RWPE2 (cell line): ENCODE results near the gene PRR36.
"Not testable (repeated sequence)": the region's sequence is repeated elsewhere in the genome, so short reads cannot be mapped to it uniquely, and the experiment has no call there.

ENCODE experiments used
- ATAC-seq: fragments of 200-7000 bp; cut with Tn5 transposase; 3 replicates; pipeline ENCODE4 v1.9.1; 2021; ENCODE audit warnings: low read depth
- DNase-seq: peaks from one replicate; pipeline ENCODE4 v3.0.0-alpha.2; 2020; ENCODE audit warnings: low spot score
- H3K27ac ChIP-seq: fragments of 450-650 bp; 2 replicates; pipeline ENCODE4 v1.5.1; 2017; ENCODE audit warnings: mild to moderate bottlenecking; ENCODE audit not compliant: poor library complexity, severe bottlenecking
- H3K27me3 ChIP-seq: fragments of 250-450 bp; sonication (Bioruptor Pico); 2 replicates; pipeline ENCODE4 v1.5.1; 2021; ENCODE audit warnings: mild to moderate bottlenecking, moderate library complexity; ENCODE audit not compliant: insufficient read depth, poor library complexity, severe bottlenecking
- H3K36me3 ChIP-seq: fragments of 250-450 bp; sonication (Bioruptor Pico); 2 replicates; pipeline ENCODE4 v1.5.1; 2020; ENCODE audit warnings: low read depth, mild to moderate bottlenecking, moderate library complexity
- H3K4me1 ChIP-seq: fragments of 250-450 bp; sonication (Bioruptor Pico); 2 replicates; pipeline ENCODE4 v1.5.1; 2021; ENCODE audit warnings: mild to moderate bottlenecking, moderate library complexity; ENCODE audit not compliant: insufficient read depth, poor library complexity, severe bottlenecking
- H3K4me3 ChIP-seq: fragments of 250-450 bp; sonication (Bioruptor Pico); 2 replicates; pipeline ENCODE4 v1.5.1; 2021; ENCODE audit warnings: mild to moderate bottlenecking, moderate library complexity; ENCODE audit not compliant: severe bottlenecking
- H3K9me3 ChIP-seq: fragments of 250-450 bp; sonication (Bioruptor Pico); 2 replicates; pipeline ENCODE4 v1.5.1; 2021; ENCODE audit warnings: mild to moderate bottlenecking, moderate library complexity; ENCODE audit not compliant: severe bottlenecking
- TF ChIP-seq, protein P1 (sequence below): fragments of 450-650 bp; IDR thresholded peaks from one replicate; pipeline ENCODE4 v1.5.1; 2017; ENCODE audit warnings: mild to moderate bottlenecking, moderate library complexity; ENCODE audit not compliant: poor library complexity, severe bottlenecking

Gene PRR36

DNA sequence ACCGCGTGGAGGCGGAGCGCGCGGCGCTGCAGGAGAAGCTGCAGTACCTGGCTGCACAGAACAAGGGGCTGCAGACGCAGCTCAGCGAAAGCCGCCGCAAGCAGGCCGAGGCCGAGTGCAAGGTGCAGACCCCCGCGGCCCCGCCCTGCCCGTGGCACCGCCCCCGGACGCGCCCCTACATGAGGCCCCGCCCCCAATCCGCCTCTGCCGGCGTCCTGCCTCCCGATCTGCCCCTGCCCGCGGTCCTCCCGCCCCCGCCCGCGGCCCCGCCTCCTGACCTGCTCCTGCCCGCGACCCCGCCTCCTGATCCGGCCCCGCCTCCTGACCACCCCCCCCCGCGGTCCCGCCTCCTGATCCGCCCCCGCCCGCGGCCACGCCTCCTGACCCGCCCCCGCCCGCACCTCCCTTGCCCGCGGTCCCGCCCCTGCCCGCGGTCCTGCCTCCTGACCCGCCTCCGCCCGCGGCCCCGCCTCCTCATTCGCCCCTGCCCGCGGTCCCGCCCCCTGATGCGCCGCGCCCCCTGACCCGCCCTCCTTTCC is 11.7 kb downstream of the PRR36 start:
- no peaks in the 10 kb centered on the region for H3K9me3 ChIP-seq
- no peak for ATAC-seq
- H3K4me3 ChIP-seq, result no peak overlapping the region
- H3K36me3 ChIP-seq, result no peaks in the 10 kb centered on the region
- no peaks in the 10 kb centered on the region for H3K27me3 ChIP-seq
- no peak overlapping the region for H3K27ac ChIP-seq
- H3K4me1 ChIP-seq, result no peaks in the 10 kb centered on the region
- TF ChIP-seq, protein P1, sequence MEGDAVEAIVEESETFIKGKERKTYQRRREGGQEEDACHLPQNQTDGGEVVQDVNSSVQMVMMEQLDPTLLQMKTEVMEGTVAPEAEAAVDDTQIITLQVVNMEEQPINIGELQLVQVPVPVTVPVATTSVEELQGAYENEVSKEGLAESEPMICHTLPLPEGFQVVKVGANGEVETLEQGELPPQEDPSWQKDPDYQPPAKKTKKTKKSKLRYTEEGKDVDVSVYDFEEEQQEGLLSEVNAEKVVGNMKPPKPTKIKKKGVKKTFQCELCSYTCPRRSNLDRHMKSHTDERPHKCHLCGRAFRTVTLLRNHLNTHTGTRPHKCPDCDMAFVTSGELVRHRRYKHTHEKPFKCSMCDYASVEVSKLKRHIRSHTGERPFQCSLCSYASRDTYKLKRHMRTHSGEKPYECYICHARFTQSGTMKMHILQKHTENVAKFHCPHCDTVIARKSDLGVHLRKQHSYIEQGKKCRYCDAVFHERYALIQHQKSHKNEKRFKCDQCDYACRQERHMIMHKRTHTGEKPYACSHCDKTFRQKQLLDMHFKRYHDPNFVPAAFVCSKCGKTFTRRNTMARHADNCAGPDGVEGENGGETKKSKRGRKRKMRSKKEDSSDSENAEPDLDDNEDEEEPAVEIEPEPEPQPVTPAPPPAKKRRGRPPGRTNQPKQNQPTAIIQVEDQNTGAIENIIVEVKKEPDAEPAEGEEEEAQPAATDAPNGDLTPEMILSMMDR, result no peak
- DNase-seq, result peak; percentile 77

DNA sequence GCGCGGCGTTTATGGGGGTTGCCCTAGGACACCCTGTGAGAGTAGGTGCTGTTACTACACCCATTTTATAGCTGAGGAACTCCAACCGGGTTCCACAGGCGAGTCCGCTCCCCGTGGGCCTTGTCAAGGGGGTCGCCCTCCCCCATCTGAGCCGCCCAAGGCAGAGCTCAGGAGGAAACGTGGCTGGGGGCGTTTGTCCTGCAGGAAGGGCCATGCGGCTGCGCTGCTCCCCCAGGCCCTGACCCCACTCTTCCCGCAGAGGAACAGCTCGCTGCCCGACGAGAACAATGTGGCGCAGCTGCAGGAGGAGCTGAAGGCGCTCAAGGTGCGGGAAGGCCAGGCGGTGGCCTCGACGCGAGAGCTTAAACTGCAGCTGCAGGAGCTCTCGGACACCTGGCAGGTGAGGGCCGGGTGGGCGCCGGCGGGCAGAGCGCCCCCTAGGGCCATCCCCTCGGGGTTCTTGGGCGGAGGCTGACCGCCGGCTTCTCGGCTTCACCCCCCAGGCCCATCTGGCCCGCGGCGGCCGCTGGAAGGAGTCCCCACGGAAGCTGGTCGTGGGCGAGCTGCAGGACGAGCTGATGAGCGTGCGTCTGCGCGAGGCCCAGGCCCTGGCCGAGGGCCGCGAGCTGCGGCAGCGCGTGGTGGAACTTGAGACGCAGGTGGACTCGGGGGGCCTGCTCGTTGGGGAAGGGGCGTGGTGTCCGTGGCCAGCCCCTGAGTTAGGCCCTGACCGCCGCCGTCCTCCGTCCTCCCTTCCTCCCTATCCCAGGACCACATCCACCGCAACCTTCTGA is 12.4 kb downstream of the PRR36 start:
- Histone ChIP-seq H3K4me1 (no peaks in the 10 kb centered on the region), H3K9me3 (no peaks in the 10 kb centered on the region), H3K27me3 (no peaks in the 10 kb centered on the region), H3K27ac (no peak overlapping the region), H3K36me3 (no peaks in the 10 kb centered on the region), H3K4me3 (no peak overlapping the region)
- ATAC-seq (no peak), DNase-seq (peak; percentile 42)
- TF ChIP-seq, protein P1, result no peak

DNA sequence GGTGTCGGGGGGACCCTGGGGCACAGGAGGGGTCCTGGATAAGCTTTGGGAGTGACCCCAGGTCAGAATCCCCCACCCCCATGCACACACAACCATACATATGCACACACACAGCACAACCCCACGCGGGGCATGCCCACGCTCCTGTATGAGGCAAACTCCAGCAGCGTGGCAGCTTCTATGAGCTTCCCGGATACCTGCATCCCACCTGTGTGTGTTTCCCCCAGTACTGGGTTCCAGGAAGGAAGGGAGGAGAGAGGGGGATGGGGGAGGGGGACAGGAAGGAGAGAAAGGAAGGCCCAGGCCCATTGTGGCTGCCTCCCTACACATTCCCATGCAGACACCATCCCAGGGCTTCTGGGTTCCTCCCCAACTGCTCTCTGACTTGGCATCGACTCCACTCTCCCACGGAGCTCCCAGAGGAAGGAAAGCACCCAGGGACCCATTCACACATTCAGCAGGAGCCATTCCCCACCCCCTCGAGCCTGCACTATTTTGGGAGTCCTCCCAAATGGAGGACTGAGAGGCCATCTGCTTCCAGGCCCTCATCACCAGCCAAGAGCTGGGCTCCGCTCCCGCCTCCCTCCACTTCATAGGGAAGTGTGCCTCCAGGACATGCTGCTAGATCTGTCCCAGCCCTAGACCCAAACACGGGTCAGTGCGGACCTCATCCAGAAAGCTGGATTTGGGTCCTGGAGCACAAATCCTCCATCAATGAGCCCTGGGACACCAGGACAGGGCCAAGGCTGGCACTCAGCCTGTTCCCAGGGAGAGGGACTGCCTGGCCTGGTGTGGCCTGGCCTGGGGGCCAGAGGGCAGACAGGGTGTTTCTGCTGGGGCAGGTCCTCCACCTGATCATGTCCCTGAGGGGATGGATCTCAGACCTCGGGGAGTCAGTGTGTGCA is 13.2 kb downstream of the PRR36 start:
- Histone ChIP-seq H3K36me3 (no peaks in the 10 kb centered on the region), H3K27ac (no peak overlapping the region), H3K9me3 (no peaks in the 10 kb centered on the region), H3K4me1 (no peaks in the 10 kb centered on the region), H3K4me3 (no peak overlapping the region), H3K27me3 (no peaks in the 10 kb centered on the region)
- TF ChIP-seq, protein P1, result no peak
- DNase-seq, result no peak
- no peak for ATAC-seq

DNA sequence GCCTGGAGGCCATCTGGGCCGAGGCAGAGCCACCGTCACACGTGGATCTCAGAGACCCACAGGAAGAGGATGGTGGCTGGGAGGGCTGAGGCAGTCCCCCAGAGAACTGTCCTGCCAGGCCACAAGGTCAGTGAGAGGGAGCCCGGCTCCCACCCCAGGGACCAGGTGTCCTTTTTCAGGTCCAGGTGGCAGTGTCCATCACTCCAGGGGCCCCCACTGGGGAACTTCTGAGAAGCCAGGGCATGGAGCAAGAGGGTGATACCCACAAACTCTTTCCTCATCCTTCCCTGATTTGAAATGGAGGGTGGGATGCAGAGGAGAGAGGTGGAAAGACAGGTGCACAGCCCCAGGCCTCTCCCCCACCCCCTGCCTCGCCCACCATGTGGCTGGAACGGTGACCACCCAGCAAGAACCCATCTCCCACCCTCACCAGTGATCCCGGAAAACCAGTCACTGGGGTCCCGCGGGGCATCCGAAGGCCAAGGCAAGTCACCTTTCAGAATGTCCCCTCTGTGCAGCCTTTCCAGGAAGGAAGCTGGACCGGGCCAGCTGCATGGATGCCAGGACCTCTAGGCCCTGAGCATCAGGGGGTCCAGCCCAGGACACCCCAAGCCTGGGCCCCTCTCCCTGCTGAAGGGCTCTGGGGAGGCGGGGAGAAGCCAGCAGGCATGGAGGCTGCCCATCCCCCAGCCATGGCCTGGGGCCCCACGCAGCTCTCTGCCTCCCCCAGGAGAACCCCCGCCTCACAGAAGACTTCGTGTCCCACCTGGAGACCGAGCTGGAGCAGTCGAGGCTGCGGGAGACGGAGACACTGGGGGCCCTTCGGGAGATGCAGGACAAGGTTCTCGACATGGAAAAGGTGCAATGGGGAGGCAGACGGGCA is 14.1 kb downstream of the PRR36 start:
- no peaks in the 10 kb centered on the region for H3K27me3 ChIP-seq
- H3K27ac ChIP-seq, result no peak overlapping the region
- no peaks in the 10 kb centered on the region for H3K9me3 ChIP-seq
- H3K4me1 ChIP-seq, result no peaks in the 10 kb centered on the region
- ATAC-seq (no peak), DNase-seq (no peak)
- H3K4me3 ChIP-seq, result no peak overlapping the region
- TF ChIP-seq, protein P1, result no peak
- H3K36me3 ChIP-seq, result no peaks in the 10 kb centered on the region

DNA sequence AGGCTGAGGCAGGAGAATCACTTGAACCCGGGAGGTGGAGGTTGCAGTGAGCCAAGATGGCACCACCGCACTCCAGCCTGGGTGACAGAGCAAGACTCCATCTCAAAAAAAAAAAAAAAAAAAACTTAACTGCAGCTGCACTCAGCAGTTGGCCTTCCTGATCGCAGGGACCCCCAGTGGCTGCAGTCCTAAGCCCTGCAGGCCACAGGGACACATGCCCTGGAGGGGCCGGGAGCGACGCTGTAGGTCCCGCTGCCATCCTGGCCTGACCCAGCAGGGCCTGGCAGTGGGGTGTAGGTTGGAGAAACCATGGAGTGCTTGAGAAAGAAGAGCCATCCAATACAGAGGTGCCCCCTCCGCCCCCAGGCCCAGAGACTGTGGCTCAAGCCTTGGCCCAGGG is 15.1 kb downstream of the PRR36 start:
- DNase-seq, H3K36me3 ChIP-seq, ATAC-seq, H3K4me1 ChIP-seq, H3K4me3 ChIP-seq, H3K27me3 ChIP-seq, H3K9me3 ChIP-seq, H3K27ac ChIP-seq: not testable (repeated sequence)
